B cell (primary cell): ENCODE results near the gene POGLUT3. TPM values are rescaled to one million over a fixed set of nuclear protein-coding genes. Genes with fewer than 3 reads are reported as not detected.

Experiments
- ATAC-seq: fragments of 200-7000 bp; cut with Tn5 transposase; one replicate; pipeline ENCODE4 v1.10.0; 2021; ENCODE audit warnings: low read depth, mild to moderate bottlenecking, moderate number of reproducible peaks, moderate library complexity
- CTCF ChIA-PET: fragments of 350-600 bp; sonication (Branson Sonifier 250); formaldehyde crosslinking; loops from one replicate; lab custom pipeline; 2021; ENCODE audit warnings: antibody characterized with exemption, inconsistent platforms; lab: Charles Lee
- POLR2A ChIA-PET: fragments of 350-600 bp; sonication (Branson Sonifier 250); formaldehyde crosslinking; loops from one replicate; lab custom pipeline; 2021; ENCODE audit warnings: antibody characterized with exemption; lab: Charles Lee
- DNase-seq: peaks from one replicate; pipeline ENCODE4 v3.0.0; 2013
- H2AFZ ChIP-seq: 2 replicates; pipeline ENCODE4 v1.6.1; 2012; ENCODE audit warnings: mild to moderate bottlenecking, low read depth, low read length; ENCODE audit not compliant: insufficient read depth, poor library complexity, severe bottlenecking
- H3K27ac ChIP-seq, 2 donors: 1 replicate in 1 of 2; 2 replicates in 1 of 2; pipeline ENCODE4 v1.5.1; 2012 to 2013; ENCODE audit warnings: low read length in 2 of 2, mild to moderate bottlenecking in 2 of 2, moderate library complexity in 1 of 2
- H3K27me3 ChIP-seq, 4 experiments: fragments of 200-600 bp in 1 of 4; sonication (generic) in 1 of 4; replicated peaks in 1 of 4; 1 replicate in 2 of 4; 2 replicates in 2 of 4; pipeline versions ENCODE4 v1.6.1 to v1.7.0; 2013 to 2016; ENCODE audit warnings: low read length in 3 of 4, mild to moderate bottlenecking in 2 of 4, mixed read lengths in 1 of 4, moderate library complexity in 1 of 4; ENCODE audit not compliant: insufficient read depth in 4 of 4, control insufficient read depth in 3 of 4; ENCODE audit errors: control extremely low read depth in 1 of 4
- H3K36me3 ChIP-seq, 2 experiments: replicated peaks in 1 of 2; 1 replicate in 1 of 2; 2 replicates in 1 of 2; pipeline versions ENCODE4 v1.6.1 to v1.7.1; 2013; ENCODE audit warnings: low read length in 1 of 2; ENCODE audit not compliant: insufficient read depth in 2 of 2, control insufficient read depth in 1 of 2; ENCODE audit errors: control extremely low read depth in 1 of 2, extremely low read depth in 1 of 2
- H3K4me1 ChIP-seq, 2 donors: fragments of 200-600 bp in 1 of 2; sonication (generic) in 1 of 2; 1 replicate in 1 of 2; 2 replicates in 1 of 2; pipeline versions ENCODE4 v1.5.1 to v1.6.1; 2013 to 2017; ENCODE audit warnings: low read length in 2 of 2; ENCODE audit not compliant: control insufficient read depth in 2 of 2, insufficient read depth in 2 of 2
- H3K4me2 ChIP-seq: replicated peaks from 2 replicates; pipeline ENCODE3; 2012; ENCODE audit warnings: mild to moderate bottlenecking, low read depth, low read length; ENCODE audit not compliant: poor library complexity, severe bottlenecking
- H3K4me3 ChIP-seq, 5 experiments: fragments of 200-600 bp in 1 of 5; sonication (generic) in 1 of 5; 1 replicate in 3 of 5; 2 replicates in 2 of 5; pipeline versions ENCODE4 v1.5.1 to v1.7.0; 2011 to 2016; ENCODE audit warnings: low read length in 4 of 5, mild to moderate bottlenecking in 4 of 5, low read depth in 2 of 5, control low read depth in 1 of 5, moderate library complexity in 1 of 5; ENCODE audit not compliant: insufficient read depth in 1 of 5; ENCODE audit errors: control extremely low read depth in 1 of 5, extremely low read depth in 1 of 5
- H3K79me2 ChIP-seq: fragments of 200-600 bp; sonication (generic); one replicate; pipeline ENCODE4 v1.6.0; 2016; ENCODE audit warnings: low read length; ENCODE audit not compliant: control insufficient read depth, insufficient read depth
- H3K9ac ChIP-seq: fragments of 200-600 bp; sonication (generic); 2 replicates; pipeline ENCODE4 v1.6.1; 2017; ENCODE audit warnings: mild to moderate bottlenecking, low read length, moderate library complexity
- H3K9me3 ChIP-seq, 3 donors: one replicate each; pipeline versions ENCODE4 v1.6.1 to v1.7.1; 2013; ENCODE audit warnings: low read length in 2 of 3; ENCODE audit not compliant: control insufficient read depth in 2 of 3, insufficient read depth in 1 of 3; ENCODE audit errors: control extremely low read depth in 1 of 3
- H4K20me1 ChIP-seq: 2 replicates; pipeline ENCODE4 v1.6.0; 2012; ENCODE audit warnings: mild to moderate bottlenecking, low read length; ENCODE audit not compliant: insufficient read depth, control insufficient read depth, poor library complexity, severe bottlenecking
- H3K27ac Mint-ChIP-seq: one replicate; pipeline ENCODE4 v1.8.0; 2021; ENCODE audit warnings: mixed read lengths
- H3K27me3 Mint-ChIP-seq: one replicate; pipeline ENCODE4 v1.8.0; 2021; ENCODE audit warnings: mixed read lengths
- H3K4me1 Mint-ChIP-seq: one replicate; pipeline ENCODE4 v1.8.0; 2021; ENCODE audit warnings: mixed read lengths
- H3K4me3 Mint-ChIP-seq: one replicate; pipeline ENCODE4 v1.8.0; 2021; ENCODE audit warnings: mixed read lengths
- H3K9me3 Mint-ChIP-seq: one replicate; pipeline ENCODE4 v1.8.0; 2022; ENCODE audit warnings: mixed read lengths; ENCODE audit not compliant: insufficient read depth
- CTCF ChIP-seq: fragments of 200-600 bp; IDR thresholded peaks from one replicate; pipeline ENCODE4 v1.8.0; 2022; ENCODE audit warnings: antibody characterized with exemption, mild to moderate bottlenecking
- EZH2 ChIP-seq: IDR thresholded peaks from 2 replicates; pipeline ENCODE4 v1.6.1; 2012; ENCODE audit warnings: borderline replicate concordance, low read depth, mild to moderate bottlenecking, moderate library complexity, low read length; ENCODE audit not compliant: insufficient read depth, poor library complexity, severe bottlenecking
- WGBS: methylation state at CpG from one replicate; pipeline ENCODE4 v1.1.5; 2013; ENCODE audit warnings: missing lambda C conversion rate; ENCODE audit not compliant: insufficient coverage; 5-methylcytosine and 5-hydroxymethylcytosine counted together
- intact Hi-C: fragments of 100-400 bp; cut with micrococcal nuclease; formaldehyde crosslinking; loops from one replicate; pipeline ENCODE4 v1.10.0; 2022
- polyA plus RNA-seq: library from polyadenylated mRNA; depleted of rRNA; stranded (reverse); fragments of >200 nt; gene quantifications from 2 replicates; pipeline ENCODE4 v1.2.3, GENCODE V29; 2012
- total RNA-seq, 2 donors: library from RNA; stranded (reverse); fragments of 120-200 nt in 1 of 2; gene quantifications; 1 replicate in 1 of 2; 2 replicates in 1 of 2; pipeline versions ENCODE4 v1.2.3 to v1.2.4, GENCODE V29; 2013 to 2022

The POGLUT3 gene
- total and polyA plus RNA-seq, 2 donors (not counting 1 experiment from before 2014, with no cell fraction given): 1.8 to 3.4 TPM

GRCh38 chr11:108525161-108525560 is 27.0 kb upstream of the POGLUT3 start:
- Histone ChIP-seq H3K27me3 (no peaks in the 10 kb centered on the region), H3K36me3 (no peaks in the 10 kb centered on the region), H3K4me2 (no peak overlapping the region), H3K9ac (no peak overlapping the region), H3K4me1 (no peaks in the 10 kb centered on the region), H3K79me2 (no peaks in the 10 kb centered on the region), H2AFZ (no peak overlapping the region), H4K20me1 (no peaks in the 10 kb centered on the region), H3K27ac (no peak overlapping the region), H3K9me3 (peaks cover 0 to 2% (median 0%) of the 10 kb centered on the region in 3 donors), H3K4me3 (no peak overlapping the region)
- POLR2A ChIA-PET: no interaction called here
- TF ChIP-seq CTCF (no peak), EZH2 (no peak)
- DNase-seq (no peak), ATAC-seq (no peak)
- Mint-ChIP-seq H3K27me3 (peaks cover 23% of the 10 kb centered on the region), H3K27ac (no peak overlapping the region), H3K4me3 (no peak overlapping the region), H3K4me1 (no peaks in the 10 kb centered on the region), H3K9me3 (no peaks in the 10 kb centered on the region)
- intact Hi-C loops: no loop called here
- WGBS: no CpG with 5 or more reads among the region's 1 CpG
- CTCF ChIA-PET: interaction anchor here (0.7 kb wide), 1 partner anchor 139 kb away, joined by 3 read pairs; no protein-coding TSS in a partner anchor

GRCh38 chr11:108524422-108524821 is 26.2 kb upstream of the POGLUT3 start:
- TF ChIP-seq CTCF (no peak), EZH2 (no peak)
- no peaks in the 10 kb centered on the region for H3K4me1 Mint-ChIP-seq
- no peak for DNase-seq

More at GRCh38 chr11:108524422-108524821, 26.2 kb upstream of the POGLUT3 start:
- ChIA-PET CTCF (no interaction called here), POLR2A (no interaction called here)
- peaks cover 0 to 2% (median 0%) of the 10 kb centered on the region in 3 donors for H3K9me3 ChIP-seq
- no peak for ATAC-seq
- peaks cover 23% of the 10 kb centered on the region for H3K27me3 Mint-ChIP-seq
- no peaks in the 10 kb centered on the region for H3K79me2 ChIP-seq
- H4K20me1 ChIP-seq: no peaks in the 10 kb centered on the region
- no peak overlapping the region for H3K27ac ChIP-seq
- H3K4me1 ChIP-seq: no peaks in the 10 kb centered on the region
- no peak overlapping the region for H3K27ac Mint-ChIP-seq
- no peak overlapping the region for H2AFZ ChIP-seq
- no peak overlapping the region for H3K4me2 ChIP-seq
- H3K36me3 ChIP-seq: no peaks in the 10 kb centered on the region
- H3K27me3 ChIP-seq: no peaks in the 10 kb centered on the region
- no peak overlapping the region for H3K4me3 ChIP-seq
- no peaks in the 10 kb centered on the region for H3K9me3 Mint-ChIP-seq
- H3K4me3 Mint-ChIP-seq: no peak overlapping the region
- intact Hi-C loops: no loop called here
- H3K9ac ChIP-seq: no peak overlapping the region
